ENCODE measurements around the gene FXYD7.
"Not testable (repeated sequence)": the region's sequence is repeated elsewhere in the genome, so short reads cannot be mapped to it uniquely, and the experiment has no call there.

The FXYD7 gene

DNA sequence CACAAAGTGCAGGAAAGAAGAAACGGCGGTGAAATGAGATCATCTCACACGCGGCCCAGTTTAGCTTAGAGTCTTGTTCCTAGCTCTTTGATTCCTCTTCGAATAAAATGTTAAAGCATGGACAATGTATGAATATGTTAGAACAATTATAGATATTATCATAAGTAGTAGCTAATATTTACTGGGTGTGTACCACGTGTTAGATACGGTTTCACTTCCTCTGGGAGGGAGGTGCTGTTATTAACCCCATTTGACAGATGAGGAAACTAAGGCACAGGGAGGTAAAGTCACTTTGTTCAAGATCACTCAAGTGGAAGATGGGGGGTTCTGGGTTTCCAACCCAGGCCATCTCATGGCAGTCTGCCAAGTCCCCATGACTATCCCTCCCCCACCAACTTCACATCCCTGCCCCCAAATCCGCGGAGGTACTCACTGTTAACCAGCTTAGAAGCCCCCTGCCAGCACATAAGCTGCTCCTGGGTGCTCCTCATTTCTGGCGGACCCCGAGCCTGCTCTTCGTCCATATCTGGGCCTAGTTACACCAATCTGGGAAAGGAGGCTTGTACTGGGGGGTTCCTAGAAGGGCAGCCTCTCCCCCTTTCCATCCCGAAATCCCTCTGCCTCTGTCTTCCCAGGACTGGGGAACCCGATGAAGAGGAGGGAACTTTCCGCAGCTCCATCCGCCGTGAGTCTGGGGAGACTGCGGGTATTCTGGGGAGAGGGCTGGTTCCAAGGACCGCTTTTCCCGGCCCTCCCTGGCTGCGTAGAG, 1.0 kb upstream of the FXYD7 start:
- peak in 3 of 10 donors; percentile 20 to 87 (median 63) for DNase-seq
- intact Hi-C loops (cut with DNase I): loop anchor here (1.0 to 2.0 kb wide), 2 partner anchors 75 to 169 kb away; no protein-coding TSS in a partner anchor

DNA sequence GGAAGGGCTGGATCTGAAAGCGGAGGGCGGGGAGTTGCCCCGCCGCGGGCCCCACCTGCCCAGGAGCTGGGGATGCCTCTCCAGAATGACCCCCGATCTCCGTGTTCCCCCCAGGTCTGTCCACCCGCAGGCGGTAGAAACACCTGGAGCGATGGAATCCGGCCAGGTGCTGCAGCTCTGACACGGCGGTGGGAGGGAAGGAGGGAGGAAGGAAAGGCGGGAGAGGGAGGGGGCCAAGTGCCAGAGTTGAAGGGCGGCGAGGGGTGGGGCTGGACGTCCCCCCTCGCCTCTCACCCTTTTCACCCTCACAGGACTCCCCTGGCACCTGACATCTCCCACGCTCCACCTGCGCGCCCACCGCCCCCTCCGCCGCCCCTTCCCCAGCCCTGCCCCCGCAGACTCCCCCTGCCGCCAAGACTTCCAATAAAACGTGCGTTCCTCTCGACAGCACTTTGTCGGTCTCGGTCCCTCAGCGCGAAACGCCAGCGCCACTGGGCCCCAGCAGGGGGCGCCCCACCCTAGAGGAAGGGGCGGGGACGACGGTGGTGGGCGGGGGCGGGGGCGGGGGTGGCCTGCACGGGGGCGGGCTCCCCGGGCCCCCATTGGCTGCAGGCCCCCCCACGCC, 337 bp upstream of the FXYD7 start:
- intact Hi-C loops (cut with DNase I): loop anchor here (1.0 kb wide), 1 partner anchor 127 kb away; no protein-coding TSS in a partner anchor
- DNase-seq: peak in 8 of 10 donors; percentile 60 to 94 (median 72)

DNA sequence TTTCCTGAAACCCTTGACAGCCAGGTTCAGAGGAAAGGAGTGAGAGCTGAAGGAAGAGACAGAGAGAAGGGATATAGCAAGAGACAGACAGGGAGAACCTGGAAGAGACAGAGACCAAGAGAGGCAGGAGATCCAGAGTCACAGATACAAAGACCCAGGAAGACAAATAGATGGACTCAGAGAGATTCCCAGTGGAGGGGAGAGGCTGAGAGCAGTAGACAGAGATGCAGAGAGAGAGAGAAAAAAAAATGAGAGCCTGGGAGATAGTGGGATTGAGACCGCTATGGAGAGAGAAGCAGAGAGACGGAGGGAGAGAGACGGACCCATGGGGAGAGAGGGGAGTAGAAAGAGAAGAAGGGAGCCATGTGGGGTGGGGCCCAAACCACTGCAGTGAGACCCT, 763 bp downstream of the FXYD7 start:
- DNase-seq: no peak
- intact Hi-C loops (cut with DNase I): loop anchor here (1.0 kb wide), 1 partner anchor 125 kb away; no protein-coding TSS in a partner anchor

DNA sequence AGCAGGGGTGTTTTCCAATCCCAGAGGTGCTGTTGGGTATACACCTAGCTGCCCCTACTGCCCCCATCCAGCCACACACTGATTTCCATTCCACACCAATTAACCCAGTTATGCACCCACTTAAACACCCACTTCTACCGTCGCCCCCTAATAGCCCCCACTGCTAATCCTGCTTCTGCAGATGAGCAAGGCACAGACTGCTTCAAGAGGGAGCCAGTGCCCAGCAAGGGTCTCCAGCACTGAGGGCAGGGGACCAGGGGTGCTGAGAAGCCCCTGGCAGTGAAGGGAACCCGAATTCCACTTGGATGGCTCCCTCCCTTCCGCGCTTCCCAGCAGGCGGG, 1.2 kb downstream of the FXYD7 start:
- intact Hi-C loops (cut with DNase I): no loop called here
- peak in 1 of 10 donors; percentile 46 for DNase-seq

DNA sequence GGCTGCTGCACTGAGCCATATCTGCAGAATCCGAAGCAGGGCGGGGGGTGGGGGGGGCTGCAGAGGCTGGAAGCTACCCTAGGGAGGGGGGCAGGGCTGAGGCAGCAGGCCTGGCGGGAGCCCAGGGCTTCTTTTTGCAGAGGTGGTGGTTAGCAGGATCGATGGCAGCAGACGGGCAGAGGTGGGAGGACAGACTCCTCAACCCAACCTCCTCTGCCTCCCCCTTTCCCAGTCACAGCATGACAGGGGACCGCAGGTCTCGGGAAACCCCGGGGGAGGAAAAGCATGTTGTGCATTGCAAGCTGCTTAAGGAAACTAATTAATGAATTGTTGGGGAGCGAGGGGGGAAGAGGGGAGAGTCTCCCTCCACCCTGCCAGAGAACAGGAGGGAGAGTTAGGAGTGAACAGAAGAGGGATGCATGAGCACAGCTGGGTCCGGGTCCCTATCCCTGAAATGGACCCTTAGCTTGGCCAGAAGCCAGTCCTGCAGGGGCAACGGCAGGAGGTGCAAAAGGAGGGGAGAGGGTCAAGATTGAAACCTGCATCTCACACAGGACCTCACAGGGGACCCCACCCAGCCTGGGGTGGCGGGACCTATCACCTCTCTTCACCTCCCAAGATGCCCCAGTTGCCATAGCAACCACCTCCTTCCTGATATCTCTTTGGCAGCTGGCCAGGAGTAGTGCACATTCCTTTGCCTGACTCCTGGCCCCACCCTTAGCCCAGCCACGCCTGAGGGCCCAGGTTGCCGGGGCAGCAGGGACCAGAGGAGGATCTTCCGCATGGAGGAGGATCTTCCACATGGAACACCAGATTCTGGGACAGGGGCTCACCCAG, 1.8 kb downstream of the FXYD7 start:
- peak in 4 of 10 donors; percentile 36 to 87 (median 64) for DNase-seq
- intact Hi-C loops (cut with DNase I): no loop called here

DNA sequence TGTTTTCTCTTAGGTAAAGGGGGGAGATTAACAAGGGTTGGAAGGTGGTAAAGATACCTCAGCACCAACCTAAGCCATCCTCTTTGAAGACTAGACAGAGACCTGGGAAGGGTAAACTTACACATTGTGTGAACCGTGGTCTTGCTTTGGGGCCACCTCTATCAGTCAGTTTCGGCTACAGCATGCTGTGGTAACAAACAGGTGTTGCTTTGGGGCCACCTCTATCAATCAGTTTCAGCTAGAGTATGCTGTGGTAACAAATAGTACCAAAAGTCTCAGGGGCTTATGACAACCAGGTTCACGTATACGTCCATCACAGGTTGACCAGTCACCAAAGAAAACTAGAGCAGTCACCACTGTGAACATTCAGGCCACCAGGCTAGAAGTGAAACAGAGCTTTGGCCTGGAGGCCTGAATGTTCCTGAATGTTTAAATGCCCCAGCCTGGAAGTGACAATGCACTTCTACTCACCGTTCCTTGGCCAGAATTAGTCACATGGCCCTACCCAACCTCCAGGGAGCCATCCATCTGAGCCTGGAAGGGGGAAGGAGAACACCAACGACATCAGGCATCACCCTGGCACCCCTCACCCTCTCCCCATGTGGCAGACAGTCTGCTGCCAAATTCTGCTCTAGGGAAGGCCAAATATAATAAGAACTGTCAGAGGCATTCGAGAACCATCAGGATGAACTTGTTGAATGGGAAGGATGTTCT, 3.8 kb downstream of the FXYD7 start:
- peak in 2 of 10 donors; percentile 10 to 17 for DNase-seq
- intact Hi-C loops (cut with DNase I): no loop called here

DNA sequence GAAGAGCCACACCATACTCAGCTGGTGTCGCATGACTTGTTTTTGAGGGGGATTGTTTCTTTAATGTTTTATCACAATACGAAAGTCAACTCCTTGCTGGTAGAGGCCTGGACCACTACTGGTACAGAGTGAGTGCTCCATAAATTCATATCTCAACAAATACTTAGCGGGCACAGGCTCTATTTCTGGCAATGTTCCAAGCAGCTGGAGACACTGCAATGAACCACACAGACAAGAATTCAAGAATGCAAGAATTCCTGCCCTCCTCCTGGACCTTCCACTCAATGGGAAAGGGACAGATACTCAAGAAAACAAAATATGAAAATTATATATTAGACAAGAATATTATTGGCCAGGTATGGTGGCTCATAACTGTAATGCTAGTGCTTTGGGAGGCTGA, 6.4 kb downstream of the FXYD7 start:
- no peak for DNase-seq
- intact Hi-C loops (cut with DNase I): no loop called here

DNA sequence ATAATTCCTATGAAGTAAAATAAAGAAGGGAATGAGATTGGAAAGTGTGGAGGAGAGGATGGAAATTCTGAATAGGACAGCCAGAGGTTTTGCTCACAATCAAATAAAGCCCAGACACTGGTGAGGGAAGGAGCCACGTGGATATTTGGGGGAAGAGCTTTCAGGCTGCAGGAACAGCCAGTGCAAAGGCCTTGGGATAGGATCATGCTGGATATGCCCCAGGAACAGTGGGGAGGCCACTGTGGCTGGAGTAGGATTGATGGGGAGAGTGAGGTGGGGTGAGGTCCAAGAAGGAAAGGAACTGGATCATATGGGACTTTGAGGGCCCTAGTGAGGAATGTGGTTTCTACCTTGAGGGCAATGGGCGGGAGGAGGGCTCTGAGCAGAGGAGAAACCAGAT, 7.4 kb downstream of the FXYD7 start:
- intact Hi-C loops (cut with DNase I): no loop called here
- peak in 2 of 10 donors; percentile 5 for DNase-seq

DNA sequence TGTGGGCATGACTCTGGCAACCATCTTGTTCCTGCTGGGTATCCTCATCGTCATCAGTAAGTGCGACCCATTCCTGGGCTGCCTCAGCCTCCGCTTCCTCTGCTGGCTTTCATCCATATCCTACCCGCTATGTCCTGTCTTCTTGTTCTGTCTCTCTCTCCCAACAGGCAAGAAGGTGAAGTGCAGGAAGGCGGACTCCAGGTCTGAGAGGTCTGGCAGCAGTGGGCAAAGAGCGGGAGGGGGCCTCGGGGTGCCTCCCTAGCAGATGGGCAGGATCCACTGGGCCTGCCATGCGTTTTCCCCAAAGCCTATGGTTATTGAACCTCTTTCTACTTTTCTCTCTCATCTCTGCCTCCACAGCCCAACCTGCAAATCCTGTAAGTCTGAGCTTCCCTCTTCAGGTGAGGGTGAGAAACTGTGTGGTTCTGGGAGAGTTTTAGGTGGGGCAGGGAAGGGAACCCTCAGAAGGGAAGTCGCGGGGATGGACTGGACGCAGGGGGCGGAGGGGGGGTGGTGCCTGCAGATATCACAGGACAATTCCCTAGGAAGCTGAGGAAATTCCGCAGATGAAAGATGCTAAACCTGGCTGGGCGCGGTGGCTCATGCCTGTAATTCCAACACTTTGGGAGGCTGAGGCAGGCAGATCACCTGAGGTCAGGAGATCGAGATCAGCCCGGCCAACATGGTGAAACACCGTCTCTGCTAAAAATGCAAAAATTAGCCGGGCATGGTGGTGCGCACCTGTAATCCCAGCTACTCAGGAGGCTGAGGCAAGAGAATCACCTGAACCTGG, 8.4 kb downstream of the FXYD7 start:
- intact Hi-C loops (cut with DNase I): no loop called here
- peak in 2 of 10 donors; percentile 51 to 66 for DNase-seq

DNA sequence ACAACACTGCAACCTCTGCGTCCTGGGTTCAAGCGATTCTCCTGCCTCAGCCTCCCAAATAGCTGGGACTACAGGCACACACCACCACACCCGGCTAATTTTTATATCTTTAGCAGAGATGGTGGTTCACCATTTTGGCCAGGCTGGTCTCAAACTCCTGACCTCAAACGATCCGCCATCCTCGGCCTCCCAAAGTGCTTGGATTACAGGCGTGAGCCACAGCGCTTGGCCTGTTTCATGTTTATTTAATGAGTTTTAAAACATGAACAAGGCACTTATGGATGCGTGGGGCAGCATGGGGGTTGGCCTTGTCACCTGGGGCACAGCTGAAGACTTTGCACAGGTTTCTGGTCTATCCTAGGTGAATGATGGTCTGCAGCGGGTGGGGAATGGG, 10.1 kb downstream of the FXYD7 start:
- peak in 2 of 10 donors; percentile 35 to 56 for DNase-seq
- intact Hi-C loops (cut with DNase I): not testable (repeated sequence)

DNA sequence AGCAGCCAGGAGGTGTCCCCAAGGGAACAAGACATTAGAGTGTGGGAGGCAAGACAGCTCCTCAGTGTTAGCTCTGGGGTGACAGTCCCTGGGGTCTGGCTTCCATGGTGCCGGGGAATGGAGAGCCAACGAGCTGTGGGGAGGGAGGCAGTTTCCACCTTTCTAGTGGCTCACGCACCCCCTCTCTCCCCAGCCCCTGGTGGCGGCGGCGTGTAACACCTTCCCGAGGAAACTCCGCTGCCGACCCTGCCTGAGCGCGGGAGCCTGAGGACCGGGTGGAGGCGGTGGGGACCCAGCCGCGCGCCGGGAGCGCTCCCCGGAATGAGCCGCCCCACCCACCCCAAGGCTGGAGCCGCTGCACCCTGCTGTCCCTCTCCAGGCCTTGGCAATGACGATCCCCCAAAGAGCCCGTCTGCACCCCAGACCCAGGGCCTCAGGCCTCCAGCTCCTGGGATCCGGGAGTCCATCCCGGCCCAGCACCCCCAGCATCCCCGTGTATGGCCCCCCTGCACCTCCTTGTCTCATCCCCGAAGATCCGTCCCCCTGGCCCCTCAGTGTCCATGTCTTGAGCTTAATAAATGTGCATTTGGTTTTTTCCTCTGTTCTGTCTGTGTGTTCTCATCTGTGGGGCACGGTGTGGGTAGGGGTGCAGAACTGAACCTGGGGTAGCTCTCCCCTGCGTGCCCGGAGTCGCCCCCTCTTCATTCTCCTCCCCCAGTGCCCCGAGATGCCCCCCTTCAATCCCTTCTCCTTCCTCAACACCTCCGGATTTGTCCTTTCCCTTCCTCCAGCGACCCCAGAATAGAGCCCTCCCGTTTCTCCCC, 10.9 kb downstream of the FXYD7 start:
- DNase-seq: peak in 2 of 10 donors; percentile 77 to 80
- intact Hi-C loops (cut with DNase I): no loop called here

DNA sequence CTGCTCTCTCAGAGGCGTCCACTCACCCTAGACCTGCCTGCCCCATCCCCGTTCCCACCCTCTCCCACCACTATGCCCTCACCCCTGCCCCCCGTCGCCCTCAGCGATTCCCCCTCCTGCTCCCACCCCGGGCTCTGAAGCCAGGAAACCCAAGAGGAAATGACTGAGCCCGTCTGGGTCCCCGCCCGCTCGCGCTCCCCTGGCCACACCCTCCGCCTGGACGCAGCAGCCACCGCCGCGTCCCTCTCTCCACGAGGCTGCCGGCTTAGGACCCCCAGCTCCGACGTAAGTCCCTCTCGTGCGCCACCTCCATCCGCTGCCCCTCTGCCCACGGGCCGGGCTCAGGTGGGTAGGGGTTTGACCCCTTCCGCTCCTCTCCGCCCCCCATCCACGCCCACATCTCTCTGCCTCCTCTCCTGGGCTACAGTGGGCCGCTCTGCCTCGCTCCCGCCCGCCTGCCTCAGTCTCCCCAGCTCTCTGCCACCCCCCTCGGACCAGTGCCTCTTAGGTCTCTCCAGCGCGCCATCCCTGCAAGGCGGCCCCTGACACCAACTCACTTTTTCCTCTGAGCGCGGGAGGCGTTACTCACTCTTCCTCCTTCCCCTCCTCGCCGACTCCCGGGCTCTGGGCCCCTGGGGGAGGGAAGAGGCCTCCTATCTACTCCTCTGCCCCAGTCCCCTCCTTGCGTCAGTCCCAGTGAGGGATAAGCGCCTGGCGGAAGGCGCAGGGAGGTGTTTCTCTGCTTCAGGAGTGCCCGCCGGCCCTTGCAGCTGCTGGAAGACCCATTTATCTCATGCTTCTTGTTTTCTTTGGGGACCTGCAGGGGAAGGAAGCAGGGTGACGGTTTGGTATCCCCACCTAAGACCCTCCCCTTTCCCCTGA, 11.7 kb downstream of the FXYD7 start, which contains the start of gene FXYD5:
Gene FXYD5, plus strand, starts transcription at position 211 of the 882 bp plus-strand sequence. CDS start 816 bp downstream, outside the sequence.
- peak in 2 of 10 donors; percentile 84 to 86 for DNase-seq
- intact Hi-C loops (cut with DNase I): no loop called here

DNA sequence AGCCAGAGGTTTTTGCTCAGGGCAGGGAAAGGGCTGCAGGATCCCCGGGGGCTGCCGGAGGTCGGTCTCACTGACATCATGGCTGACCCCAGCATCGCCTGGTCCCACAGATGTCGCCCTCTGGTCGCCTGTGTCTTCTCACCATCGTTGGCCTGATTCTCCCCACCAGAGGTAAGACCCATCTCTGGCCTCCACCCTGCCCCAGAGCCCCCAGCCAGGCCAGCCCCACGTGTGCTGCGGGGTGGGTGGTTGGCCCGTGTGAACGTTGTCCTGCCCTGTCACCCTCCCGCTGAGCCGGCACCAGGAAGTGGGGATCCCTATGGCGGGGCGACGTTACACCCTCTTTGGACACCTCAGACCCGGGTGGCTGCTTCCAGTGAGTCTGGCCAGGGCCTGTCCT, 12.4 kb downstream of the FXYD7 start:
- DNase-seq: peak in 2 of 10 donors; percentile 61 to 72
- intact Hi-C loops (cut with DNase I): no loop called here

DNA sequence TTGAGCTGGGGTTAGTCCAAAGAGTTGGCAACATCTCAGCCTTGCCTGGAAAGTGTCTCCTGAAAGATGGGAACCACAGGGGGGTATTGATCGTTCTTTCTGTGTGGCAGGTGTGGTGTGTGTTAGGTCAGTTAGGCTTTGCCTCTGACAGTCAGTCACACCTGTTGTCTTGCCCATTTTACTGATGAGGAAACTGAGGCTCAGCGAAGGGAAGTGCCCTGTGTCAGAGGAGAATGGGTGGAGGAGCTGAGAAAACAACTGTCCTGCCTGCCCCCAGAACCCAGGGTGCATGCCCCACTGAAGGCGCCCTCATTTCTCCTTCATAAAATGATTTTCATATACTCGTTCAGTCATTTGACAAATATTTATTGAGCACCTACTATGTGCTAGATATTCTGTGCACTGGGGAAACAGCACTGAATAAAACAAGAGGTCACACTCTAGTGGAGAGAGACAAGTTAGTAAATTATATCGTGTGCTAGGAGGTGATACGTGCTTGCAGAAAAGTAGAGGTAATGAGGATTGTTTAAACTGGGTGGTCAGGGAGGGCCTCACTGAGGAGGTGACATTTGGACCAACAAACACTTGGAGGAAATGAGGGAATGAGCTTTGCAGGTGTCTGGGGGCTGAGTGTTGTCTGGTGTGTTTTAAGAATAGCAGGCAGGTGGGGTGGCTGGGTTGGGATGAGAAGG, 13.1 kb downstream of the FXYD7 start:
- intact Hi-C loops (cut with DNase I): no loop called here
- DNase-seq: peak in 1 of 10 donors; percentile 21

DNA sequence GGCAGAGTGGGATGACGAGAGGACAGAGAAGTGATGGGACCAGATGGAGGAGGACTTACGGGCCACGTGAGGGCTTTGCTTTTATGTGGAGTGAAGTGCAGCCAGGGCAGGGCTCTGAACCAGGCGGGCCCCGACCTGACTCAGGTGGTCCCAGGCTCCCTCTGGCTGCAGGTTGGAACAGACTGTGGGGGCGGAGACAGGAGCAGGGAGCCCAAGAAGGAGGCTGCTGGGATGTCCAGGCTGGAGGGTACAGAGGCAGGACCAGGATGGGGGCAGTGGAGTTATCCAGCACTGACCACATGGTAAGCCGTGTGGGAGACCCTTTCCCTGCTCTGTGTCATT, 13.6 kb downstream of the FXYD7 start:
- intact Hi-C loops (cut with DNase I): no loop called here
- peak in 1 of 10 donors; percentile 30 for DNase-seq

DNA sequence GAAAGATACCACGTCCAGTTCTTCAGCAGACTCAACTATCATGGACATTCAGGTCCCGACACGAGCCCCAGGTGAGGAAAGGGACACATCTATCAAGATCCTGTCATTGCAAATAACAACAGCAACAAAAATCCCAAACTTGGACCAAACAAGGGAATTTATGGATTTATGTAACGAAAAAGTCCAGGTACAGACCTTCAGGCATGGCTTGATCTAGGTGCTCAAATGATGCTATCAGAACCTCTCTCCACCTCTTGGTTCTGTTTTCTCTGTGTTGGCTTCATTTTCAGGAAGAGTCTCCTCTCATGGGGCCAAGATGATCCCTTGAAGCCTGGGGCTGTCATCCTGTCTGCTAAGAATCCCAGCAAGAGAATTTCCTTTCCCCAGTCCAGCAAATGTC, 14.4 kb downstream of the FXYD7 start:
- intact Hi-C loops (cut with DNase I): no loop called here
- peak in 1 of 10 donors; percentile 29 for DNase-seq

DNA sequence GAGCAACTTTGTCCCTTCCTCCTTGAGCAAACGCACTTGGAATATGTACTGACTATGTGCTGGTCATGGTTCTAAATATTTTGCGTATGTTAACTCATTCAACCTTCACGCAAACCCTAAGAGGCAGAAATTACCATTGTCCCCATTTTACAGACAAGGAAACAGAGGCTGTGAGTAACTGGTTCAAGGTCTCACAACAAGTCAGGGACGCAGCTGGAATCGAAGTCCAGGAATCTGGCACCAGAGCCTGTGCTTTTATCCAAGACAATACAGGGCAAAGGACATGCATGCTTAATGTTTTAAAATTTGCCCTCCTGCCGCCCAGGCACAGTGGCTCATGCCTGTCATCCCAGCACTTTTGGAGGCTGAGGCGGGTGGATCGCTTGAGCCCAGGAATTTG, 16.6 kb downstream of the FXYD7 start:
- intact Hi-C loops (cut with DNase I): no loop called here
- no peak for DNase-seq

Measured in posterior cingulate gyrus (tissue), 11 donors.